PC-9 (cell line): ENCODE data around the gene SAMD11. TPM values are rescaled to one million over a fixed set of nuclear protein-coding genes. Genes with fewer than 3 reads are reported as not detected.
"Not testable (repeated sequence)": the region's sequence is repeated elsewhere in the genome, so short reads cannot be mapped to it uniquely, and the experiment has no call there.

Experiments used
- BruUV-seq: library from RNA; stranded (reverse); fragments of 400-500 nt; replicated peaks from 2 replicates; lab custom pipeline; 2021; lab: Mats Ljungman, UMichigan
- CTCF ChIA-PET: fragments of 300-600 bp; sonication (Branson Sonifier 250); formaldehyde crosslinking; loops from one replicate; lab custom pipeline; 2022; ENCODE audit warnings: antibody characterized with exemption; lab: Charles Lee
- POLR2A ChIA-PET: fragments of 300-600 bp; sonication (Branson Sonifier 250); formaldehyde crosslinking; loops from one replicate; lab custom pipeline; 2022; ENCODE audit warnings: antibody characterized with exemption; ENCODE audit not compliant: unreplicated experiment; lab: Charles Lee
- DNase-seq, 2 experiments: peaks; one replicate each; pipeline versions ENCODE4 v3.0.0 to v3.0.0-alpha.2; 2015 to 2022; ENCODE audit warnings: mixed read lengths in 1 of 2
- H2AFZ ChIP-seq: fragments of 200-600 bp; sonication (generic); 2 replicates; pipeline ENCODE4 v1.8.1; 2017; ENCODE audit warnings: antibody characterized with exemption
- H3F3A ChIP-seq: fragments of 200-600 bp; sonication (generic); 2 replicates; pipeline ENCODE4 v1.8.1; 2017; ENCODE audit warnings: antibody characterized with exemption, mild to moderate bottlenecking, low read depth; ENCODE audit not compliant: insufficient read depth
- H3K27ac ChIP-seq: fragments of 200-600 bp; sonication (generic); 2 replicates; pipeline ENCODE4 v1.6.1; 2016; ENCODE audit warnings: mixed run types
- H3K27me3 ChIP-seq: fragments of 200-600 bp; sonication (generic); 2 replicates; pipeline ENCODE4 v1.6.1; 2016; ENCODE audit warnings: low read depth, mixed run types; ENCODE audit not compliant: insufficient read depth
- H3K36me3 ChIP-seq: fragments of 200-600 bp; sonication (generic); 2 replicates; pipeline ENCODE4 v1.6.1; 2016; ENCODE audit warnings: low read depth, mixed run types
- H3K4me1 ChIP-seq: fragments of 200-600 bp; sonication (generic); replicated peaks from 2 replicates; pipeline ENCODE4 v1.6.1; 2016; ENCODE audit warnings: mixed run types; ENCODE audit not compliant: insufficient read depth
- H3K4me2 ChIP-seq: fragments of 200-600 bp; sonication (generic); 2 replicates; pipeline ENCODE4 v1.6.1; 2017; ENCODE audit warnings: mixed run types
- H3K4me3 ChIP-seq: fragments of 200-600 bp; sonication (generic); 2 replicates; pipeline ENCODE4 v1.6.1; 2016; ENCODE audit warnings: mixed run types
- H3K79me2 ChIP-seq: fragments of 200-600 bp; sonication (generic); 2 replicates; pipeline ENCODE4 v1.6.1; 2017; ENCODE audit warnings: low read depth, mixed run types
- H3K9me2 ChIP-seq: fragments of 200-600 bp; sonication (generic); 2 replicates; pipeline ENCODE4 v1.8.1; 2017; ENCODE audit warnings: mild to moderate bottlenecking; ENCODE audit not compliant: insufficient read depth
- H3K9me3 ChIP-seq: fragments of 200-600 bp; sonication (generic); 2 replicates; pipeline ENCODE4 v1.8.1; 2016; ENCODE audit warnings: low read depth; ENCODE audit not compliant: insufficient read depth
- H4K20me1 ChIP-seq: fragments of 200-600 bp; sonication (generic); 2 replicates; pipeline ENCODE4 v1.8.1; 2017; ENCODE audit not compliant: insufficient read depth
- EZH2 ChIP-seq: fragments of 200-600 bp; sonication (generic); IDR thresholded peaks from 2 replicates; pipeline ENCODE4 v1.8.0; 2017; ENCODE audit warnings: antibody characterized with exemption, low read depth
- intact Hi-C: fragments of 100-400 bp; cut with micrococcal nuclease; formaldehyde crosslinking; loops from one replicate; pipeline ENCODE4 v1.10.0; 2022; ENCODE audit not compliant: unreplicated experiment
- total RNA-seq: library from RNA; stranded (reverse); gene quantifications from 2 replicates; pipeline ENCODE4 v1.2.3, GENCODE V29; 2021
- TF ChIP-seq, protein P1 (sequence below): fragments of 200-600 bp; sonication (generic); conservative IDR thresholded peaks from 2 replicates; pipeline ENCODE4 v1.6.1; 2017; ENCODE audit warnings: mixed run types, antibody characterized with exemption, mild to moderate bottlenecking, moderate library complexity

SAMD11 gene
- total RNA-seq, 1 experiment from 2014 or later: 0.59 TPM

DNA sequence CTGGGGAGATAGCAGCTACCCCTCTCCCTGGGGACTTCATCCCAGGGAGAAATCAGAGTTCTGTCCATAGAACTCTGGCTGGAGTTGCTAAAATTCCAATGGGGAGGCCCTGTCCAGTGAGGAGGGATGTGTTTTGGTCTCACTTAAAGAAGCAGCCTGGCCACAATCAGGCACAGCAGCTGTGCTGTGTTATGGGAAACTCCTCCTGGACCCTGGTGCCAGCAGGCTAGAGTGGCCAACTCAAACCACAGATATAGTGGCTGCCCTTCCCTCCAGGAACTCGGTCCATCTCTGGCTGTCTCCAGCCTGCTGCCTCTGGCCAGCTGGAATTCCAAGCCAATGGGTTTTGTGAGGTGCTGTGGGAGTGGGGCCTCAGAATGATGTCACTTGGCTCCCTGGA, 37.4 kb upstream of the SAMD11 start:
- Histone ChIP-seq H3K9me3 (no peaks in the 10 kb centered on the region), H3K27me3 (peaks cover 49% of the 10 kb centered on the region), H2AFZ (no peak overlapping the region), H3K79me2 (no peaks in the 10 kb centered on the region), H4K20me1 (no peaks in the 10 kb centered on the region), H3K4me2 (no peak overlapping the region), H3K36me3 (no peaks in the 10 kb centered on the region), H3K9me2 (no peaks in the 10 kb centered on the region), H3K4me1 (no peaks in the 10 kb centered on the region), H3K27ac (no peak overlapping the region), H3F3A (no peaks in the 10 kb centered on the region; the same call in 1 of the 2 replicates), H3K4me3 (no peak overlapping the region)
- ChIA-PET CTCF (no interaction called here), POLR2A (interaction anchor here (0.7 kb wide), 1 partner anchor 276 kb away, joined by 12 read pairs; no protein-coding TSS in a partner anchor)
- intact Hi-C loops: no loop called here
- no peak for TF ChIP-seq EZH2
- TF ChIP-seq, protein P1, sequence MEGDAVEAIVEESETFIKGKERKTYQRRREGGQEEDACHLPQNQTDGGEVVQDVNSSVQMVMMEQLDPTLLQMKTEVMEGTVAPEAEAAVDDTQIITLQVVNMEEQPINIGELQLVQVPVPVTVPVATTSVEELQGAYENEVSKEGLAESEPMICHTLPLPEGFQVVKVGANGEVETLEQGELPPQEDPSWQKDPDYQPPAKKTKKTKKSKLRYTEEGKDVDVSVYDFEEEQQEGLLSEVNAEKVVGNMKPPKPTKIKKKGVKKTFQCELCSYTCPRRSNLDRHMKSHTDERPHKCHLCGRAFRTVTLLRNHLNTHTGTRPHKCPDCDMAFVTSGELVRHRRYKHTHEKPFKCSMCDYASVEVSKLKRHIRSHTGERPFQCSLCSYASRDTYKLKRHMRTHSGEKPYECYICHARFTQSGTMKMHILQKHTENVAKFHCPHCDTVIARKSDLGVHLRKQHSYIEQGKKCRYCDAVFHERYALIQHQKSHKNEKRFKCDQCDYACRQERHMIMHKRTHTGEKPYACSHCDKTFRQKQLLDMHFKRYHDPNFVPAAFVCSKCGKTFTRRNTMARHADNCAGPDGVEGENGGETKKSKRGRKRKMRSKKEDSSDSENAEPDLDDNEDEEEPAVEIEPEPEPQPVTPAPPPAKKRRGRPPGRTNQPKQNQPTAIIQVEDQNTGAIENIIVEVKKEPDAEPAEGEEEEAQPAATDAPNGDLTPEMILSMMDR: no peak
- no TSS peak for BruUV-seq
- DNase-seq: no peak

DNA sequence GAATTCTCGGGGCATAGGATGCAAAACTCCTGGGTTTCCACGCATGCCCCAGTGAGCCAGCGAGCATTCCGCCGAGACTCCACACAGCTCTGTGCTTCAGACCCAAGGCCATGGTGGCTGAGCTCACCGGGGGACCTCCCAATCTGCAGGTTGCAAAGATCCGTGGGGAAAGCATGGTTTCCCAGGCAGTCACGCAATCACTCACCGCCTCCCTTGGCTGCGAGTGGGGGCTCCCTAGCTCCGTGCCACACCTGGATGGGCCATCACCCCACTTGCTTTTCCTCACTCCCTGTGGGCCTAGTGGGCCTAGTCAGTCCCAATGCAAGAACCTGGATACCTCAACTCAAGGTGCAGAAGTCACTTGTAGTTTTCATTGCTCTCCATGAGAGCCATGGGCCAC, 37.0 kb upstream of the SAMD11 start:
- no peaks in the 10 kb centered on the region for H3K9me2 ChIP-seq
- H3K9me3 ChIP-seq: no peaks in the 10 kb centered on the region
- peaks cover 49% of the 10 kb centered on the region for H3K27me3 ChIP-seq
- intact Hi-C loops: no loop called here
- ChIA-PET CTCF (no interaction called here), POLR2A (interaction anchor here (0.7 kb wide), 1 partner anchor 276 kb away, joined by 12 read pairs; no protein-coding TSS in a partner anchor)
- H3K79me2 ChIP-seq: no peaks in the 10 kb centered on the region
- no peak for TF ChIP-seq EZH2
- TF ChIP-seq, protein P1: no peak
- H2AFZ ChIP-seq: no peak overlapping the region
- no peak overlapping the region for H3K4me2 ChIP-seq
- no peaks in the 10 kb centered on the region for H3K36me3 ChIP-seq
- BruUV-seq: no TSS peak
- H4K20me1 ChIP-seq: no peaks in the 10 kb centered on the region
- H3K4me1 ChIP-seq: no peaks in the 10 kb centered on the region
- no peak overlapping the region for H3K4me3 ChIP-seq
- DNase-seq: no peak
- H3F3A ChIP-seq: no peaks in the 10 kb centered on the region; the same call in 1 of the 2 replicates
- no peak overlapping the region for H3K27ac ChIP-seq

DNA sequence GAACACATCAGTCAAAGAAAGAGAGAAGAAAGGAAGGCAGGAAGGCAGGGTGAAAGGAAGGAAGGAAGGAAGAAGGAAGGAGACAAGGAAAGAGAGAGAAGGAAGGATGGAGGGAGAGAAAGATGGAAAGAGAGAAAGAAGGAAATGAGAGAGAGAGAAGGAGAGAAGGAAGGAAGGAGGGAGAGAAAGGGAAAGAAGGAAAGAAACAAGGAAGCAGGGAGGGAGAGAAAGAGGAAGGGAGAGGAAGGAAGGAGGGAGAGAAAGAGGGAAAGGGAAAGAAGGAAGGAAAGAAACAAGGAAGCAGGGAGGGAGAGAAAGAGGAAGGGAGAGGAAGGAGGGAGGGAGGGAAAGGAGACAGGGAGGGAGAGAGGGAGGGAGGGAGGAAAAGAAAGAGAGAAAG, 35.4 kb upstream of the SAMD11 start:
- no peak overlapping the region for H2AFZ ChIP-seq
- no peak overlapping the region for H3K4me3 ChIP-seq
- H3K9me2 ChIP-seq: no peaks in the 10 kb centered on the region
- TF ChIP-seq, protein P1: no peak
- TF ChIP-seq EZH2: no peak
- no peak overlapping the region for H3K27ac ChIP-seq
- H3F3A ChIP-seq: no peaks in the 10 kb centered on the region; the same call in 1 of the 2 replicates
- H3K36me3 ChIP-seq: no peaks in the 10 kb centered on the region
- H3K79me2 ChIP-seq: no peaks in the 10 kb centered on the region
- no peak overlapping the region for H3K4me2 ChIP-seq
- no peaks in the 10 kb centered on the region for H4K20me1 ChIP-seq
- H3K27me3 ChIP-seq: peaks cover 46% of the 10 kb centered on the region
- no peaks in the 10 kb centered on the region for H3K9me3 ChIP-seq
- intact Hi-C loops: no loop called here
- DNase-seq: no peak
- CTCF ChIA-PET: no interaction called here
- POLR2A ChIA-PET: no interaction called here
- no TSS peak for BruUV-seq
- H3K4me1 ChIP-seq: no peaks in the 10 kb centered on the region

DNA sequence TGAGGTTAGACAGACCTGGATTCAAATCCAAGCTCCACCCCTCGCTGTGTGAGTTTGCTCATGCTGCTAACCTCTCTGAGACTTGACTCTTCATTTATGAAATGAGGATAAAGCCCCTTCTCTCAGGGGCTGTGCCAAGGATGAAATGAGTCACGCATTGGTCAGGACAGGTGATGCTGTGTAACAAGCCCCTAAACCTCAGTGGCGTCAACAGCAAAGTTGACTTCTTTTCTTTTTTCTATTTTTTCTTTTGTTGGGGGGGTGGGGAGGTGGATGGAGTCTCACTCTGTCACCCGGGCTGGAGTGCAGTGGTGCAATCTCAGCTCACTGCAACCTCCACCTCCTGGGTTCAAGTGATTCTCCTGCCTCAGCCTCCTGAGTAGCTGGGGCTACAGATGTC, 33.9 kb upstream of the SAMD11 start:
- H3K9me3 ChIP-seq, CTCF ChIA-PET, BruUV-seq, H3K9me2 ChIP-seq, H3K4me1 ChIP-seq, DNase-seq, H4K20me1 ChIP-seq, H3K36me3 ChIP-seq, H3F3A ChIP-seq, H3K79me2 ChIP-seq, intact Hi-C loops, POLR2A ChIA-PET, H3K27ac ChIP-seq, H3K4me3 ChIP-seq, H2AFZ ChIP-seq, H3K4me2 ChIP-seq: not testable (repeated sequence)
- peaks cover 38% of the 10 kb centered on the region for H3K27me3 ChIP-seq

DNA sequence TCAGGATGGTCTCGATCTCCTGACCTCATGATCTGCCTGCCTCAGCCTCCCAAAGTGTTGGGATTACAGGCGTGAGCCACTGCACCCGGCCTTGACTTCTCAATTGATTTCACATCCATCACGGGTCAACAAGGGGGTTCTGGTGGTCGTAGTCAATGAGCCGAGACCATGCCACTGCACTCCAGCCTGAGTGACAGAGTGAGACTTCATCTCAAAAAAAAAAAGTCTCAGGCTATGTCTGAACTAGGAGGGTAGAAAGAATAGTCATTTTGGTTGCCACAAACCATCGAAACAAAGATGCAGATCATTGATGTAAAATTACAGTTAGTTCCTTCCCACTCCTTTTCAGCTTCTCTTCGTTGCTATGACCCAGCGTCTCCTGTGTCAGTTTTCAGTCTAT, 33.5 kb upstream of the SAMD11 start:
- H3K4me1 ChIP-seq, H3K79me2 ChIP-seq: not testable (repeated sequence)

More for the DNA sequence above, 33.5 kb upstream of the SAMD11 start:
- CTCF ChIA-PET, H3K4me3 ChIP-seq, H3F3A ChIP-seq, H4K20me1 ChIP-seq, intact Hi-C loops, H3K4me2 ChIP-seq, H3K9me3 ChIP-seq, POLR2A ChIA-PET, DNase-seq, H3K36me3 ChIP-seq, H2AFZ ChIP-seq, BruUV-seq, H3K9me2 ChIP-seq, H3K27ac ChIP-seq: not testable (repeated sequence)
- peaks cover 33% of the 10 kb centered on the region for H3K27me3 ChIP-seq
